ENCODE data around the gene GALNS.

DNA sequence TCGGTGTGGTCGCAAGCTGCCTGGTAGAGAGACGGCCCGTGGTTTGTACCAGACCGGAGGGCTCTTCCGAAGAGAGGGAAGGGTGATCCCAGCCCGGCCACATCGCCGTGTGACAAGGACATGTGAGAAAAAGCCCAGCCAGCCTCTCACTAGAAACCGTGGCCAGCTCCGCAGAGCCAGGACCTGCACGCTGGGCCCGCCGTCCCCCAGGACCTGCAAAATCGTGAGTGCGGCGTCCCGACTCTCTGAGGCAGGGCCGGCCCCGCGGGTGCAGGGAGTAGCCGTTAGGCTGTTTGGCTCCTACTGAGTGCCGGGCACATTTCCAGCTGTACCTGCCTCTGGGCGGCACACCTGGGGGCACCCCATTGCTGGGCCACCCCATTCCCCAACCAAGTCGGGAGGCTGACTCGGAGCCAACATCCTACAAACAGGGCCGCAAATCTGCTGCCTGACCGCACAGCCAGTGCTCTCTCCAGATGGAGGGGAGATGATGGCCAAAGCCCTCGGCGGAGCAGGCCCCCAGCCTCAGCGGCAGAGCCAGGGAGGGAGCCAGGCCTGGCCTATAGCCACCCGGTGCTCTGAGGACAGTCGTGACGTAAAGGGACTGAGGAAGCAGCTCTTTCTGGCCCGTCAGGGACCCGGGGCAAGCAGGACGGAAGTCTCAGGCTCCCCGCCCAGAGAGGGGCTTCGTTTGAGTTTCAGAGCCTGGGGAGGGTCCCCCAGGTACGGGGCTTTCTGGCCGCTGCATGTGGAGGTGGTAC is 43.3 kb upstream of the GALNS start:
- TF ChIP-seq, protein P1, sequence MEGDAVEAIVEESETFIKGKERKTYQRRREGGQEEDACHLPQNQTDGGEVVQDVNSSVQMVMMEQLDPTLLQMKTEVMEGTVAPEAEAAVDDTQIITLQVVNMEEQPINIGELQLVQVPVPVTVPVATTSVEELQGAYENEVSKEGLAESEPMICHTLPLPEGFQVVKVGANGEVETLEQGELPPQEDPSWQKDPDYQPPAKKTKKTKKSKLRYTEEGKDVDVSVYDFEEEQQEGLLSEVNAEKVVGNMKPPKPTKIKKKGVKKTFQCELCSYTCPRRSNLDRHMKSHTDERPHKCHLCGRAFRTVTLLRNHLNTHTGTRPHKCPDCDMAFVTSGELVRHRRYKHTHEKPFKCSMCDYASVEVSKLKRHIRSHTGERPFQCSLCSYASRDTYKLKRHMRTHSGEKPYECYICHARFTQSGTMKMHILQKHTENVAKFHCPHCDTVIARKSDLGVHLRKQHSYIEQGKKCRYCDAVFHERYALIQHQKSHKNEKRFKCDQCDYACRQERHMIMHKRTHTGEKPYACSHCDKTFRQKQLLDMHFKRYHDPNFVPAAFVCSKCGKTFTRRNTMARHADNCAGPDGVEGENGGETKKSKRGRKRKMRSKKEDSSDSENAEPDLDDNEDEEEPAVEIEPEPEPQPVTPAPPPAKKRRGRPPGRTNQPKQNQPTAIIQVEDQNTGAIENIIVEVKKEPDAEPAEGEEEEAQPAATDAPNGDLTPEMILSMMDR (IDR thresholded peaks at IDR 0.05) = no peak
- no peak for TF ChIP-seq EZH2 (IDR thresholded peaks at IDR 0.05; ENCODE audit: borderline replicate concordance, insufficient read depth, low read depth, low read length, poor library complexity, severe bottlenecking)

Measured in B cell (primary cell).